ENCODE results near the gene TMSB10.
"Not testable (repeated sequence)": the region's sequence is repeated elsewhere in the genome, so short reads cannot be mapped to it uniquely, and the experiment has no call there.

TMSB10 gene

DNA sequence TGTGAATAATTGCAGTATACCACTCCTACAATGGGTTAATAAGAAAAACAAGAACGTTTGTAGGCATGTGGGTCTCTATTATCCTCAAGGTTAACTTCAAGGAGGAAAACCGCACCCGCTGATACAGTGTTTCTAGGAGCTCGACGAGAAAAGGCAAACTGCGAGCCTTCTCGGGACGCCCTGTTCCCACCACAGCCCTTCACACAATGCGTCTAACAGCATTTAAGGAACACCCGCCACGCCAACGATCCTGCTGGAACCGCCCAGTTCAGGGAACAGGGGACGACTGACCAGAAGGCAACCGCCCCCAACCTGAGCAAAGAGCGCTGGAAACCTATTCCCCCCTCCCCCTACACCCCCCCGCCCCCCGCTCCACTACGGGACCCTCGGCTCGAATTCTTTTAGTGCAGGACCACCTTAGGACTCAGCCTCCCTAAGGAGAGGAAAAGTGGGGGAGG is 710 bp upstream of the TMSB10 start:
- DNase-seq, result peak; percentile 79

DNA sequence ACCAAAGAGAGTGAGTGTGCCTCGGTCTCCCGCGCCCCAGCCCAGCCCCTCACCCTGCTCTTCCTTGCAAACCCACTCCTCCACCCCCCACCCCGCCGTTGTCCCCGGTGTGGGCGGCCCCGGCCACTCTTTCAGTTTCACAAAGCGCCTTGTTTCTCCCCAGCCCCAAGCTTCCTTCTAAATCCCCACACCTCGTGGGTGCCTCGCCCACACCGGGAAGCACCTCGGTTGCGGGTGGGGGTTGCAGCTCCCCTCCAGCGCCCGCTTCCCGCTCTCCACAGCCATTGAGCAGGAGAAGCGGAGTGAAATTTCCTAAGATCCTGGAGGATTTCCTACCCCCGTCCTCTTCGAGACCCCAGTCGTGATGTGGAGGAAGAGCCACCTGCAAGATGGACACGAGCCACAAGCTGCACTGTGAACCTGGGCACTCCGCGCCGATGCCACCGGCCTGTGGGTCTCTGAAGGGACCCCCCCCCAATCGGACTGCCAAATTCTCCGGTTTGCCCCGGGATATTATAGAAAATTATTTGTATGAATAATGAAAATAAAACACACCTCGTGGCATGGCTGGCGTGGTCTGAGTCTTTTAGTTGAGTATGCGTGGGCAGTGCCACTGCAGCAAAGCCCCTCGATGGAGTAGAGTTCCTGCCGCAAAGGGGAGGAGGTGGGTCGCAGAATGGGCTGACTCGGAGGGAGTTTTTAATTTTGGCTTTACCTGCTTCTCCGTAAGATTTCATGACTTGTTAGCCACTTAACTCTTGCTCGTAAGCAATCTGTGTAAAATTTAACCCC is 848 bp downstream of the TMSB10 start:
- DNase-seq, result peak; percentile 18

DNA sequence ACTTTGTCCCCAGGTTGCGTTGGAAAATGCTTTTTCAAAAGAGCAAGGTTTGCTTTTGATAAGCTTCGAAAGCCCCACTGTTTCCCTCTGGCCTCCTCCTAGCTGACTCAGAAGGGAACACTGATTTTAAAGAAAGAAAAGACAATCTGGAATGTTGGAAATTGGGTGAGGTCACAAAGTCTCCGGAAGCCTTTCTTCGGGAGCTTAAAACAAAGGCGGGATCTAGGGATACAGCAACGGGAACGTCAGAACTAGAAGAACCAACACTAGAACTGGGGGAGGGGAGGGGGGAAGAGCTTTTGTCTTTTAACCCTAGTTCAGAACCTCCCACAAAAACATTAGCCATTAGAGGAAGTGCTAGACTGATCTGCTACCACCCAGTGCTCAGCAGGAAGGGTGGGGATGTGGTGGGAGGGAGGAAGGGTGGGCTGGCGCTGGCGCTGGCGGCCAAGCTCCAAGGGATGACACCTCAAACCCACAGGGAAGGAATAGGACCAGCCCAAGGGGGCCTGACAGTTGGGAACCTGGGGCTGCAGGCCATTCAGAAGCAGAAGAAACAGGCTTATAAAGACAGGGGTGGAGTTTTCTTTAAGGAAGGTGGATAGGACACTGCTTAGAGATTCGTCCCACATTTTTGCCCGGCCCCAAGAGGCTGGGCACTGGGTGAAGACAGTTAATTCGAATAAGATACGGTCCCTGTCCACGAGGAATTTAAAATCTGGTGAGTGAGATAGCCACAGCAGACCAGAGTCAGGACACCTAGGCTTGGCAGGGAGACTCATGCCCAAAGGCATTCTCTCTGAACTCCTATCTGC is 1.7 kb downstream of the TMSB10 start:
- peak; percentile 95 for DNase-seq

DNA sequence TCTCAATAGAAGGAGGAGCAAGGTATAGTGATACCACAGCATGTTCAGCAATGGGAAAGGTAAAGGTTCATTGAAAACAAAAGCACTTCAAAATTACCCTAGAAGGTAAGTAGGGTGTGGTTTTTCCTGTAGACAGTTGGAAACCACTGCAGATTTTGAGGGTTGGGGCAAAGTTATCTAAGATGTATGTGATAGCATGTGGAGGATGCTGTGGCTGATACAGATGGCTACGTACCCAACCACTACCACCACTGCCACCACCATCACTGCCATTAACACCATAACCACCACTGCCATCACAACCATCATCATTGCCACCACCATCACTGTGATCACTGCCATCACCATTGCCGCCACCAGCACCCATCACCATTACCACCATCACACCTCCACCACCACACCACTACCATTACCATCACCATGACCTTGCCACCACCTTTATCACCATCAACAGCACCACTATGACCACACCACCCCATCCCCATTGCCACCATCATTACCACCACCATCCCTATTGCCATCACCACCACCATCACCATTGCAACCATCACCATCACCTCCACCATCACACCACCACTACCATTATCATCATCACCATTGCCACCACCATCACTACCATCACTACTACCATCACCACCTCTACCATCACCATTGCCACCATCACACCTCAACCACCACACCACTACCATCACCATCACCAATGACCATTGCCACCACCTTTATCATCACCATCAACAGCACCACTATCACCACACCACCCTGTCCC is 3.7 kb downstream of the TMSB10 start:
- DNase-seq, result peak; percentile 37

DNA sequence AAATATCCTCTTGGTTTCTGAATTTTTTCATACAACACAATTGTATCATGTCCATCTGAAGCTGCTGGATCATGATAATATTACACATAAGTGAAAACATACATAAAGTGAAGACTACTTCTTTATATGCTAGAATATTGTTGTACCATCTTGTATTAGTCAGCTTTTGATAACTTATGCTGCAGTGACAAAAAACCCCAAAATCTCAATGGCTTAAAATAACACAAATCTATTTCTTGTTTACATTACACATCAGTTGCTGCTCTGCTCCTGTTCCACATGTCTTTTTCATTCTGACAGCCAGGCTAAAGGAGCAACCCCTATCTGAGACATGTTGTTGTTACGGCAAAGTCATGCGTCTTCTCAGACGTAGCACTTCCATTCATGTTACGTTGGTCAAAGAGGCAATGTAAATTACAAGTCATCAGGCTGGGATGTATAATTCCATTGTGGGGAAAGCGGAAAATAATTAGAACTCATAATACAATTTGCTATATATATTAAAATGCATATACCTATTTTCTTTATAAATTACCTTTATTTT is 5.8 kb downstream of the TMSB10 start:
- DNase-seq, result no peak

DNA sequence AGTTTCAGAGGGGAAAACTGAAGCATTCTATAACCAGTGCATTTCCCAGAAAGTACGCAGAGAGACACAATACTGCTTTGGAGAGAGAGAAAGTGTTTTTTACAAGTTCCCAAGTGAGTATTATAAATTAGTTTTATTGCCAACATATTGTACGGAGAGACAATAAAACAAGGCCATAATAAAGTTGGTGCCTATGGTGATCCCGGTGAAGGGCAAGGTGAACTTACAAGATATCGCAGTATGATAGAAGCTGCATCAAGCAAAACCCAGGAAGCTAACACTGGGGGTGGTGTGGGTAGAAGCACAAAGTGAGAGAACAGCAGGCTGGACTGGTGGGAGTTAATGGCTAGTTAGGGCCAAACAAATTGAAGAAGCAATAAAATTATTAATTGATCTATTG is 7.5 kb downstream of the TMSB10 start:
- no peak for DNase-seq

DNA sequence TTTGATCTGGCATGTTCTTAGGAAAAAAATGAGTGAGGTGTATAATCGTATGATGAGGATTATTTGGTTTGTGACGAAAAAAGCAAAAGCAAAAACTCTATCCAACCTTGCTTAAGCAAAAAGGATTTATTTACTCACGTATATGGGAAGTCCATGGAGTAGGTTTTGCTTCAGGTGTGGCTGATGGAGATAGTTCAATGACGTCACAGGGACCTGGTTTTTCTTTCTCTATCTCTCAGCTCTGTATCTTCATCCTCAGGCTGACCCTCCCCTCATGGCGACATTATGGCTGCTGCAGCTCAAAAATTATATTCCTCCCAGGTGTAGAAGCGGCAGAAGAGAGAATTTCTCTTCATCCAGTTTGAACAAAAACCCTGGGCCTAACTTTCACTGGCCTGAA is 8.9 kb downstream of the TMSB10 start:
- no peak for DNase-seq

DNA sequence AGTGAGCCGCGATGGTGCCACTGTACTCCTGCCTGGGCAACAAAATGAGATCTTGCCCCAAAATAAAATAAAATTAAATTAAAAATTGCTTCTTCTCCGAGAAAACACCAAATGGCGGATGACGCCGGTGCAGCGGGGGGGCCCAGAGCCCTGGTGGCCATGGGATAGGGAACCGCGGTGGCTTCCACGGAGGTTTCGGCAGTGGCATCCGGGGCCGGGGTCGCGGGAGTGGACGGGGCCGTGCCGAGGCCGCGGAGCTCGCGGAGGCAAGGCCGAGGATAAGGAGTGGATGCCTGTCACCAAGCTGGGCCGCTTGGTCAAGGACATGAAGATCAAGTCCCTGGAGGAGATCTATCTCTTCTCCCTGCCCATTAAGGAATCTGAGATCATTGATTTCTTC is 10.2 kb downstream of the TMSB10 start:
- not testable (repeated sequence) for DNase-seq

DNA sequence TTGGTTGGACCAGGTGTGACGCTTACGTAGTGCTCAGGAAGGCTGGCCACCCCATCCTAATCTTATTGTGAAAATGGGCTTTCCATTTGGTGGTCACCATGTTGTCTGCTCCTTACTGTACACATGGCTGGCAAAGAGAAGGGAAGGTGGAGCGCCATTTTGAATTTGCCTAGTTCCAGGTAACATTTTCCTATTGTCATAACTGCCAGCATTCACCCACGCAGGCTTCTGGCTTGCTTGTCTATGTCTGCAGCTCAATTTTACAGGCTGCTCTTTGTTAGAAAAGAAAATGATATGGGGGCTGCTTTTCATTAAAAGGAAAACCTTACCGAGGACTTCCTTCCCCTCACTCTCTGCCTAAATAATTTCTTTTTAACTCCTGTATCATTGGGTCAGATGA is 12.4 kb downstream of the TMSB10 start:
- DNase-seq, result not testable (repeated sequence)

DNA sequence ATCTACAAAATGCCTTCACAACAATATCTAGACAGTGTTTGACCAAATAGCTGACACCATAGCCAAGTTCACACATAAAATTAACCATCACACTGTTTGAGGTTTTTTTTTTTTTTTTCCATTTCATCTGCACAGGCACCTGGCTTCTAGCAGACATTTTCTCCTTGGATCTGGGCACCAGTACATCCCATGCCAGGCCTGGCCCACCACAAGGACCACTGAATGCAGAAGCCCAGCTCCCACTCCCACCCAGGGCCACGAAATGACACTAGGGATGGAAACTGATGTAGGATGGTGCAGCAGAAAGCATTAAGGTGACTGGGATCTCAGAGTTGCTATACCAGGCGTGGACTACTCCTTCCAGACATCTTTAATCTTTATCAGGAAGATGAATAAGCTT is 13.0 kb downstream of the TMSB10 start:
- DNase-seq, result no peak

DNA sequence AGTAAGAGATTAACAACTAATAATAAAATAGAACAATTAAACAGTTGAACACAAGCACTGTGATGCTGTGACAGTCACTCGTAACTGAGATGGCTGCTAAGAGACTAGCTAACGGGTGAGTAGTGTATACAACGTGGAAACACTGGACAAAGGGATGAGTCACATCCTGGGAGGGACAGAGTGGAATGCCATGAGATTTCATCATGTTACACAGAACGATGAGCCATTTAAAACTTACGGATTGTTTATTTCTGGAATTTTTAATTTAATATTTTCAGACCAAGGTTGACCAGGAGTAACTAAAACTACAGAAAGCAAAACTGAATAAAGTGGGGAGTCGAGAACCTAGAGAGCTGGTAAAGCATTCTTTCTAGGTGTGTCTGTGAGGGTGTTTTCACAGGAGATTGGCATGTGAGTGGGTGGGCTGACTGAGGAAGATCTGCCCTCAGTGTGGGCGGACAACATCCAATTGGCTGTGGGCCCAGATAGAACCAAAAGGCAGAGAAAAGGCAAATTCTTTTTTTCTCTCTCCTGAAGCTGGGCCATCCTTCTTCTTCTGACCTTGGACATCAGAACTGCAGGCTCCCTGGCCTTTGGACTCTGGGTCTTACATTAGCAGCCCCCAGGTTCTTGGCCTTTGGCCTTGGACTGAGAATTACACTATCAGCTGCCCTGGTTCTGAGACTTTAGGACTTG is 14.6 kb downstream of the TMSB10 start:
- no peak for DNase-seq

DNA sequence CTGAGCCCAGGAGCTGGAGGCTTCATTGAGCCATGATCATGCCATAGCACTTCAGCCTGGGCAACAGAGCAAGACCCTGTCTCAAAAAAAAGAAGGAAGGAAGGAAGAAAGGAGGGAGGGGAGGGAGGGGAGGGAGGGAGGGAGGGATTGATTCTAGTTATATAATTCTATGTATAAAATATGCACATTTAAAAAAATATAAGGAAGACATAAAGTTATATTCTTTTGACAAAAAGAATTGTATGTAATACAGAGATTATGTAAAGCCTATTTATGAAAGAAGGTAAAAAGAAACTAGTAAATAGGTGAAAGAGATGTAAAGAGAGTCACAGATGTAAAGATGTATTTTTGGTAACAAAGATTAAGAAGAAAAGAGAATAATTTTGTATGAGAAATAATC is 17.6 kb downstream of the TMSB10 start:
- DNase-seq, result no peak

DNA sequence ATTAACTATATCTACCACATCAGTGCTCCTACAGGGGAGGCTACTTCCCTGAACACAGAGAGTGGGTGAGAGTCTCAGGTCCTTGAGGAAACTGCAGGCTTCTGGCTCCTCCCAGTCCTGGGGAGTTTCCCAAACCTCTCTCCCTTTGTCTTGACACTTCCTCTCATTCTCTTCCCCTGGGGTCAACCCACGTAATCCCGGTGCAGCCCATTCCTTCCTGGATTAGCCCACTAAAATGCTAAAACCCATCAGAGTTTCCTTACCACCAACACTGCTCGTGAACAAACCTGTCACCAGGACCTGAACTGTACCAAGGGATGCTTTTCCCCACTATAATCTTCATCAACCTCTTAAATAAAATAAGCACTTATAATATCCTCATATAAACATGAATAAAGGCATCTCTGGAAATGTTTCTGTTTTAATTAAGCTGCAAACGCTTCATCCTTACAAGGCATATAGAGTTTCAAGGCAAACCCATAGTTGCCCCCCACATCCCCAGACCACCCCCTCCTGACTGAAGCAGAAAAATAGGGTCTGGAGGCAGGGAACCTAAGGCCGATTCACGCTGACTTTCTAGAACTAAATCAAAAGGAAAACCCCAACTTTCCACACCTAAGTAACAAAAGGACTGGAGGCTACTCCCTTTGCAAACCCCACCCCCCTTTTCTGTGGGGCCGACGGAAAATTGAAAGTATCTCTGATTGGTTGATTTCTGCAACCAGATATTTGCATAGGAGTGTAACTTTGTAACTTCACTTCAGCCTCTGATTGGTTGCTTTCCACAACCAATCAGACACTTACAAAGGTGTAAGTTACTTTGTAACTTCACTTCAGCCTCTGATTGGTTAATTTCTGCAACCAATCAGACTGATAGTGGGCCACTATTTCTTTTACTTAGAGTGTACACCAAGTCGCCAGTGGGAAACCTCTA is 19.0 kb downstream of the TMSB10 start:
- peak; percentile 79 for DNase-seq

DNA sequence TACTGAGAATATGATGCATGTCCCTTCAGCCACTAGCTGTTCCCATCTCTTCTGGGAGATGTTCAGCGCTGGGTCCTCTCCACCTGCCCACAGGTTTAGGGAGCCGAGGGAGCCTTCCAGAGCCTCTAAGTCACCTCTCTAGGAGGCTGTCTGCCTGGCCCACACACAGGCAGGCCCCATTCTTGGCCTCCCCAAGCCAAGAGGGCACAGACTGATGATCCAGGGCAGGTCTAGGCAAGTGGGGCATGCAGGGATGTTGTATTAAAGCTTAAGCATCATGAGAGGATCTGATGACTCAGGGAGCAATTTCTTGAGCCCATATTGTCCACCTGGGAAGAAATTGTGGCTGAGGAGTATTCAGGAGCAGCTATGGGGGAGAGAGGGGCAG is 19.9 kb downstream of the TMSB10 start:
- DNase-seq, result no peak

DNA sequence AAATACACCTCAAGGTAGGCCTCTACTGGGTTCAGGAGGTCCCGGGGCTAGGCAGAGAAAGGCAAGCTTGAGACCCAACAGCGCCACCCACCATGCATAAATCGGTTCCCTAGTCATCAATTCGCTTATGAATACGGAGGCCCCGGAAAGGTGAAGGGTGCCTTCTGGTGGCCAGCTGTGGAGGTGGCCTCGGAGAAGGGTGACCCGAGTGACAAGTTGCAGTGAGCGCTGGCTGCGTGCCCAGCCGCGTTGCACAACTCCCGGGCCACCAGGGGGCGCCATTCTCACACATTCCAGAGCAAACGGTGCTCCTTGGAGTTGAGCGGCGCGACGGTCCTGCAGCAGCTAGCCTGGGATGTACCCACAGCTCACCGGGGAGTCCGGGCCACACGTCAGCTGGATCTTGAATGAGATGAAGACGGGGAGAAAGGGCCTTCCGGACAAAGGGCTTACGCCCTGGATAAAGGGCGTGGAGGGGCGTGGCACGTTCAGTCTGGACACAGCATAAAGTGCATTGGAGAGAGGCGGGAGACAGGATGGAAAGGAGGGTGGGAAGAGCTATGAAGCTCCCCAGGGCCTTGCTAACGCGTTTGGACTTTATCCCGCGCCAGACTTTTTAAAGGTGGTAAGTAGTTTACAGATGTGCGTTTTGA is 20.4 kb downstream of the TMSB10 start:
- peak; percentile 97 for DNase-seq

DNA sequence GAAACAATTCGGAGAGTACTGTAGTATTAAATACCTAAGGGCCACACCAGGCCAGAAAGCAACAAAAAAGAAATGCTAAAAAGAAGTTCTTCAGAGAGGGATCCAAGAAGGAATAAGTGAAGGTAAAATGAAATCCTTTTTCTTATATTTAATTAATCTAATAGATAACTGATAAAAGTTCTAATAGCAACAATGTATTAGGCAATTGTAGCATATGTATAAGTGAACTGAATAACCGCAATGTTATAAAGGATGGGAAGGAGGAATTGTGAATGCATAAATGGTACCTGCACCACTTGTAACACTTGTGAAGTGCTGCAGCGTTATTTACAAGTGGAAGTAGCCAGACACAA is 21.8 kb downstream of the TMSB10 start:
- no peak for DNase-seq

DNA sequence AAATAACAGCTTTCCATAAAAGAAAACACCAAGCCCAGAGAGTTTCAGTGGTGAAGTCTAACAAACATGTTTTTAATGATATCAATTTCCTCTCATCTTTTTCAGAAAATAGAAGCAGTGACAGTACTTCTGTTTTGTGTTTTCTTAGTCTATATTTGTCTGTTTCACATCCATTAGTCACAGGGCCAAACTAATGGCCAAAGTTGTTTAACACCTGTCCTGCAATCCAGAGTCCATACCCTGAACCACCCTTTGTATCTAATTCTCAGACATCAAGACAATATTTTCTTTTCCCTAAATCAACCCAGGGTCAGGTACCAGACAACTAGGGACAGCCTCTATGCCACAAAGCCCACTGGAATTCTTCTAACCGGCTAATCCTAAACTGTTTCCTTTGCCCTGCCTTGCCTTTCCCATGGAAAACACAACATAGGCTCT is 25.9 kb downstream of the TMSB10 start:
- DNase-seq, result no peak

DNA sequence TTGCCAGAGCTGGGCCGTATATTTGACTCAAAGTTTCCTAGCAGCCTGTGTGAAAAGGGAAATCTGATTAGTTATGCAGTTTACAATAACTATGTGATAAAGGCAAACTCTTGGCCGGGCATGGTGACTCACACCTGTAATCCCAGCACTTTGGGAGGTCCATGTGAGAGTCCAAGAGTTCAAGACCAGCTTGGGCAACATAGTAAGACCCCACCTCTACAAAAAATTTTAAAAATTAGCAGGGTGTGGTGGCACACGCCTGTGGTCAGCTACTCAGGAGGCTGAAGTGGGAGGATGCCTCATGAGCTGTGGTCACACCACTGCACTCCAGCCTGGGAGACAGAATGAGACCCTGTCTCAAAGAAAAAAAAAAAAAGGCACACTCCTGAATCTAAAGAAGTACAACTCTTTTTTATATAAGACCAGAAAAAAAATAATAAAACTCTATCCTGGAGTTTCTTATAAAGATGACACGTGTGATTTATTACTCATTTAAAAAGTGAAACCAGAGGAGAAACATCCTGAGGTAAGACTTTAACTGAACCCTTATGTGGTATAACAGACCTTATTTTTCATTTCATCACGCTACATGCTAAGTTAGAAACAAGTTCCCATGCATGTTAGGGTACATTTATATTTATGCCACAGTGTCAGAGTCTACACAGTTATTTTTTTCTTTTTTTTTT is 32.9 kb downstream of the TMSB10 start:
- peak; percentile 46 for DNase-seq

DNA sequence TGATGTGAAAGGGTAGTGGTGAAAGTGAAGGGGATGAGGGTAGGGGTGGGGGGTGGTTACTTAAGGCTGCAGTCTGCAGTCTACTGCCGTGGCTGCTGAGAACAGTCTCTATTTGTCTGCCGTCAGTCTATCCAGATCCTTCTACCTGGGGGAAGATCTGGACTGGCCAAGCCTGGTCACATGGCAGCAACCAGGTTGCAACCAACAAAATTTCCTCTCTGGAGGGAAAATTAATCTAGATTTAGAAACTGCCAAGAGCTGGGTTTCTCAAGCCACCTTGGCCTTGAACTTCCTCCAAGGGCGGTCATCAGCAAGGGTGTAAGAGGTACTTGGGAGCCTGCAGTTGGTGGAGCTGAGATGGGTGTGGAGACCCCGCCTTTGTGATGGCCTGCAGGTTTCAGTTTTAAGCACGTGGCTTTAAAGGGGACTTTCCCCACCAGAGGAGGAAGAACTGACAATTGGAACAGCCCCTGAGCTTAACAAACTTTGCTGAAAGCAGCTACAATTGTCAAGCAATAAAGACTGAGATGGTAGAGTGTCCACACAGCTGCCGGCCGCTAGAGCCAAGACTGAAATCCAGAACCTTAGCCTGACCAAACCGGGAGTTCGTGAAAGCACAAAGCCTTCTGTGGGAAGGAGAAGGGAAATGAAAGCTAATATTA is 34.1 kb downstream of the TMSB10 start:
- peak; percentile 87 for DNase-seq

DNA sequence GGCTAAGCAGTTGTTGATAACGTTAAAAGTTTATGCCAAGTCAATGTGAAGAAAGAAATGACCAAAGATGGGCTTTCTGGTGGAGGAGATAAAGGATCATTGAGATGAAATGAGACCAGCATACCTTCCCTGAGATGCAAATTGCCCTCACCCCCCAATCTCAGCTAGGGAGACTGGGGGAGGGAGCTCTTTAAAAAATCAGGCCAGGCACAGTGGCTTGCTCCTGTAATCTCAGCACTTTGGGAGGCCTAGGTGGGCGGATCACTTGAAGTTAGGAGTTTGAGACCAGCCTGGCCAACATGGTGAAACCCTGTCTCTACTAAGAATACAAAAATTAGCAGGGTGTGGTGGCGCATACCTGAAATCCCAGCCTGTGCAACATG is 34.6 kb downstream of the TMSB10 start:
- DNase-seq, result no peak

Data from hematopoietic multipotent progenitor cell treated with erythropoietin and hydrocortisone succinate and interleukin-3 and kit ligand, for 4 days (in vitro differentiated cells).